Cortex of kidney (tissue), 1 donor: ENCODE data around the gene KBTBD8.

Experiments used
- DNase-seq: peaks from one replicate; lab custom pipeline; 2025; lab: John Stamatoyannopoulos, UW

Gene KBTBD8

DNA sequence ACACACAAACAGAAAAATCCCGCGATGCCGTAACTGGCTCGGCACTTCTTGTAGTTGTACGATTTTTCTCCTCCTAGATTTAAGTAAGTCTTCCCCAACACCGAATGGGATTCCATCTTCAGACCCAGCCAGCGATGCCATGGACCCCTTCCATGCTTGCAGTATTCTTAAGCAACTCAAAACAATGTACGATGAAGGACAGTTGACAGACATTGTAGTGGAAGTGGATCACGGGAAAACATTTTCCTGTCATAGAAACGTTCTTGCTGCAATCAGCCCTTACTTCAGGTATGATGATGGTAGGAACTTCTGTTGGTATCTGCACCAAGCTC lies 763 bp downstream of the KBTBD8 start:
- DNase-seq: no peak

DNA sequence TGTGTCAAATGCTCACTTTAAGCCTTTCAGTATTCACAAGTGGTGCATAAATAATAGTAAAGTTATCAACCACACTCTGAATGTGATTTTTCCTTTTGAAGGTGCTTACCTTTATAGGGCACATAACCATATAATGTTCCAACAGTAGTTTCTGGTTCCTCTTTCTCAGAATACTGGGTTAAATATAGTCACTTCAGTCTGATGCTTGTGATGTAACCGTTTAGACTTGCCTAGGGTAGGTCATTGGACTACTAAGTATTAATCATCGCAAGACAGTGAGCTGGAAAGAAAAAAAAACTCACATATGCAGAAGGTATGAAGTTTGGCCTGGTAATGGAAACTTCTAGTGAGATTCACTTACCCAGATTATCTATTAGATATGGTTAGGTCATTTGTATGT lies 1.9 kb downstream of the KBTBD8 start:
- DNase-seq: no peak

DNA sequence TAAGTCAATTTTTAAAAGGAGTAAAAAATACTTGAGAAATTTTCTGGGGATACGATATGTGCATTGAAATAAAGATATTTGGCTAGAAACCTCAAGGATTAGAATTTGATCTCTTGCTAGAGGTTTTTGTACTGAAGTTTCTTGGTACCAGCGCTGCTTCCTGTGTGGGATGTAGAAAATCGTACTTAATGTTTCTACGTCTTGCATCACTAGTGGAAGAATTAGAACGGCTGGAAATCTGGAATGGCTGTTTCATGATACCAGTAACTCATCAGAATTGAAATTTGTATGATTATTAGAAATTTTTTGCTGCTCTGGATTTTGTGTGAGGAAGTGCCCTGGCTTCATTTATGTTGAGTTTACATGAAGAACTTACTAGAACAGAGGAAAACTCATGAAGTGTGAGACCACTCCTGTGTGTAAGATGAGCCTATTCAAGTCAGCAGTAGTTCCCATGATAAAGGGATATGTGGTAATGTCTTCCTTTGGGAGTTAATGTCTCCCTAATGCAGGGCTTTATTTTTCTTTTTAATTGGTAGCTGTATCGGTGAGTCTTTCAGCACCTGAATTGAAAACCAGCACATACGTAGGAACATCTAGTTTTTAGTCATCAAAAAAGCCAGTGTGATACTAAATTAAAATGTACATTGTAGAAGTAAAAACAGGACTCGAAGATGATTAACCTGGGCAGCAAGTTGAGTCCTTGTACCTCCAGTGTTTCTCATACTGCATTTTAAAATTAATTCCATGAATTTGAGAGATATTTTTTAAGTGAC lies 3.2 kb downstream of the KBTBD8 start:
- no peak for DNase-seq

DNA sequence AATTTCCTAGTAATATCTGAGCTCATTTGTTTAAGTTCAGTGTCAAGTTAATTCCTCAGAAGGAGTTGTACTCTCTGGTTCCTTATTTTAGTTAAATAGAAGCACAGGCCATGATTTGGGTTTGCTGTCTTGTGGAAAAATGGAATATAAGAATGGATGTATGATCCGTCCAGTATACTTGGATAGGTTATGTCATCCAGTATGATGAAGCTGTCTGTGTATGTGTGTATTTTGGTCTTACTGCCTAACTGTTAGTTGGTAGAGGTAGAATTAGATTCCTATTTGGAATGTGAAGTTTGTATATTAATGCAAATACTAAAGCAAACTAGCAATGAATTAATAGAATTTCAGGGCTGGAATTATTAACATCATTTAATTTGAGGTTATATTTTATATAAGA lies 7.9 kb downstream of the KBTBD8 start:
- no peak for DNase-seq

DNA sequence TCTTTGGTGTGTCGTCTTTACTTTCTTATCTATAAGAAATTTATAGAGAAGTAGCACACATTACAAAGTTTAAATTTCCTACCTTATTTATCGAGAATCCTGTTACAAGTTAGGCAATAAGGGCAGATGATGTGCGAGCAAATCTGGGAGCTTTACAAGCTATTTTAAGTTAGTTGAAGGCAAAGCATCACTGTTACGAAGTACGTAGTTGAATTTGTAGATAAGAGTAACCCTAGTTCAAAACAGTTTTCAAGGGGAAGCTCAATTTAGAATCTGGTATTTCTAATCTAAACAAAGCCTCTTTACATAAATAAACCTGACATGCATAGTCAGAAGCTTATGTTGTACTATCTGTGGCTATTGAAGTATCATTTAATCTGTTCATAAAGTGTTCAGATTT lies 8.4 kb downstream of the KBTBD8 start:
- DNase-seq: no peak

DNA sequence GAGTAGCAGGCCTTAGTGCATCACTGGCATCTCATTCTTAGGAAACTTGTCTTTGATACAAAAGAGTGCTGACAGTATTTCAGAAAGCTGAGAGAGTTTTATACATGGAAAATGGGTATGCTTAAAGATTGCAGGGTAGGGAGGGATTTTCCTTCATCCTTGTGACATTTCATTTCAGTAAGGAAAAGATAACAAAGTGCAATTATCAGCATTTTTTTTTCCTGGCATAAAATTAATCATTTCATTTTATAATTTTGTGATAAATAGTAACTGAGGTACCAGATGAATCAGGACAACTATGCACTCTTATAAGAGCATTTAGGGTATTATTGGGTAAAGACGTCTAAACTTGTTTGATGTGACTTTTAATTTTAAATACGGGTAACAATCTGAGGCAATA lies 10.3 kb downstream of the KBTBD8 start:
- DNase-seq: no peak

DNA sequence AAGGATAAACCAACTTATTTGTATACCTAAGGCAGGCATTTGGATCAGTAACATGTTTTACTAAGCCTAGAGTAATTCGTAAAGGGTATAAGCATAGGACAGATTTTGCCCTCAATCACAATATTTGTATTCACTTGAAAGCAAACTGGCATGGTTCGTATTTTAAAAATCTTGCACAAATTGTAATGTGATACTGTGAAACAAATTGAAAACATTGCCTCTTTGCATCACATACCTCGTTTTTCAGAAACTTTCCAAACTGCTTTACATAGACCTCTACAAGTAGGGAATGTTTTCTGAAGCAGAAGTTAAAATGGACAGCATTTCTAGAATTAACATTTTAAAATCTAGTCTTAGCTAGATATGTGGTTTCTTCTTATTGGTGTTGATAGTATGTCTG lies 11.6 kb downstream of the KBTBD8 start:
- no peak for DNase-seq

DNA sequence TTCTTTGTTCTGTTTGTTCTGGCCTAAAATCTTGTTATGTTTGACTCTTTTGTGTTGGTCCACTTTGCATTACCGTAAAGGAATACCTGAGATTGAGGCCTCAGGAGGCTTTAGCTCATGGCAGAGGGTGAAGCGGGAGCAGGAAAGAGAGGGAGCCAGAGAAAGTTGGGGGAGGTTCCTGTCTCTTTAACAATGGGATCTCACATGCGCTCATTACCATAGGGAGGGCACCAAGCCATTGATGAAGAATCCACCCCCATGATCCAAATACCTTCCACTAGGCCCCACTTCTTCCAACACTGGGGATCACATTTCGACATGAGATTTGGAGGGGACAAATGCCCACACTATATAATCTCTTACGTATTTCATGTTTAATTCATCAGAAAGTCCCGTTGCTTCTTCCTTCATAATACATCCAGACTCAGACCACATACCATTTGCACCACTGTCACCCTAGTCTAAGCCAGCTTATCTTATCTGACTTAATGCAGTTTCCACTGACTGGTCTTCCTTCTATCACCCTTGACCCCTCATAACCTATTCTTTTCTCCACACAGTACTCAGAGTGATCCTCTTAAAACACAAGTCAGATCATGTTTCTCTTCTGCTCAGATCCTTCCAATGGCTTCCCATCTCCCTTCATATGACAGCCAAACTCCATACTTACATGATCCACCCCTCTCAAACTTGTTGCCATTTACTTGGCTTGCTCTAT lies 13.5 kb downstream of the KBTBD8 start:
- DNase-seq: no peak

DNA sequence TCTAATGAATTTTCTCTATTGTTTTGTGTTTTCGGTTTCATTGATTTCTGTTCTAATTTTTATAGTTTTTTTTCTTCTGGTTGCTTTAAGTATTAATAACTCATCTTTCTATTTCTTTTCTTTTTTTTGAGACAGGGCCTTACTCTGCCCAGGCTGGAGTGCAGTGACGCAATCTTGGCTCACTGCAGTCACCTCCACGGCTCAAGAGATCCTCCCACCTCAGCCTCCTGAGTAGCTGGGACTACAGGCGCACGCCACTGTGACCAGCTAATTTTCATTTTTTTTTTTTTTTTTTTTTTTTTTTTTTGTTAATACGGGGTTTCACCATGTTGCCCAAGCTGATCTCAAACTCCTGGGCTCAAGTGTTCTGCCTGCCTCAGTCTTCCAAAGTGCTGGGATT lies 14.5 kb downstream of the KBTBD8 start:
- DNase-seq: no peak

DNA sequence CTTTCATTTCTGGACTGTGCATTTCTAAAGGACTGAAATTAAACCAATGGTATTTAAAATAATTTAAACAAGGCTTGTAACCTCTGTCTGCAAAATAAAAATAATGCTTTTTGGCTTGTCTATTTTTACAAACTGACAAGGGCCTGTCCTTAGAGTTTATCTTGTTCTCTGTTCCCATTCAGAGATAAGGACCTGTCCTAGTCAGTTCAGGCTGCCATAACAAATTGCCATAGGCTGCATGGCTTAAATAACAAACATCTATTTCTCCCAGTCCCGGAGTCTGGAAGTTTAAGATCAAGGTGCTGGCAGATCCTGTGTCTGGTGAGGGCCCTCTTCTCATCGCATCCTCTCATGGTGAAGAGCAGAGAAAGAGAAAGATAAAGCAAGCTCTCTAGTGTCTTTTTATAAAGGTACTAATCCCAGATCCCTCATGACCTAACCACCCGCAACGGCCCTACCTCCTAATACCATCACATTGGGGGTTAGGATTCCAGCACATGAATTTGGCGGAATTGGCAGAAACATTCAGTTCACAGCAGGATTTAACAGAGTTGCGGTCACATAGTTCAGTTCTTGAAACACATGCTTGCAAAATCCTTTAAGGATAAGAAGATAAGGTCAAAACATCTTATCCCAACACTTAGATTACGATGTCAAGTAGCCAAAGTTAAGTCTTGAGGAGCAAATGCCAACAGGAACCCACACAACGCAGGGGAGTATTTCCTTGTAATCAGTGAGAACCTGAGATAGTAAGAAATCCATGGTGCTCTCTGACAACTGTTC lies 17.8 kb downstream of the KBTBD8 start:
- DNase-seq: no peak

DNA sequence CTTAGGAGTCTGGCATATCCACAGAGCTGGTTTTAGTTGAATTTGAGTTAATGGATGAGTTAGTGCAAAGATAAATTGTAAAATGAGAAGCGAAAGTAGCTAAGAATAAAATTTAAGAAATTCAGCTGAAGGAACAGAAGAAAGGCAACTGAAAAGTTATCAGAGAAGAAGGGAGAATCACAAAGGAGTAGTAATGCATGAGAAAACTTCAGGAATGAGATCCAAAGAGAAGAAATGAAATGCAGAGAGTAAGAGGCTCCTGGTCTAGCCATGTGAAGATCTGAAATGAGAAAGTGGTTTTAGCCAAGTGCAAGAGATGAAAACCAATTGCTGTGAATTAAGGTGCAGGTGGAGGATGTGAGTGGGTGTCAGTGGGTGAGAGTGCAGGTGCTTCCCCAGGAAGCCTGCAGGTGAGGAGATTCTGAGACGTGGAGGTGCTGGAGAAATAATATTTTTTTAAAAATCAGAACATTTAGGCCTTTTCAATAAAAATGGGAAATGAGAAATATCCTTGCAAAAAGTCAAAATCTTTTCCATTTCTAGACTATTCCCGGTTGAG lies 18.5 kb downstream of the KBTBD8 start:
- DNase-seq: no peak

DNA sequence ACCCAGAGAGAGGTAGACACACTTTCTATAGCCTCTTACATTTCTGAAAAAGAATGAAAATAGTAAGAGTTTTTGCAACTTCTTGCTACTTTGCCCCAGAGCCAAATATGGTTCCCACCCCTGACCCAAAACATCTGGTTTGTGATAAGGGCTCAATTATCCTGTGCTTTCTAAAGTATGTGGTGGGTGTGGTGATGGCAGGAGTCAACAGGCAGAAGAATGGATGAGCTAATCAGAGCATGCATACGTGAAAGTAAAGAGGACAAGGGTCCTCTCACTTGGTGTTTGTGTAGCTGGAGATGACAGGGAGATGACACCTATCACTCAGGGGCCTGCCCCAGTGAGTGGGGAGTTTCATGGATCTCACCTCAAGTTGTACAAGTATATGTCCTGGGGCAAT lies 19.1 kb downstream of the KBTBD8 start:
- no peak for DNase-seq

DNA sequence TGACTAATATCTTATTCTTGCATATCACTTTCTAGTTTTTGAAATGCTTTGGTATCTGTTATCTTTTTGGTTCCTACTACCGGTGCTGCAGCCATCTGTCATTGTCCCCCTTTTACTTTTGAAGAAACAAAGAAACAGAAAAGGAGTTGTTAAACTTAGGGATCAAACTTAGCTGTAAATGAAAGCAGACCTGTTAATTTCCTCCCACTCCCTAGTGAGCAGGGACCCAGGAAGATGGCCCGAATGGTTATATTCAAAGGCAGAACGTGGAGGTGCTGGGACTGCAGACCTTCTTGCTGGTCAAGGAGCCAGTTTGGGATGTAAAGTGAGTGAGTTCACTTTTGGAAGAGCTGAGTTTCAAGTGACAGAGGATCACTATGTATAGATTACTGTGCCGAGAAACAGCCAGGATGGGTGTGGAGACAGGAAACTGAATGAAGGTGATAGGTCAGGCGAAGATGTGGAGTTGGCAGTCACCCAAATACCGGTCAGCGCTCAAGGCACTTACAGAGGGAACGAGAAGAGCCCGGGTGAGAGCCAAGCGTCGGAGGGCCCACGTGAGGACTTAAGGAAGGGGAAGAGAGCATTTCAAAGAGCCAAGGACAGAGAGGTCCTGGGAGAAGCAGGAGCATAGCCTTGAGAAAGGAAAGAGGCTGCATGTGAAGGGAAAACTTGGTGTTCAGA lies 20.1 kb downstream of the KBTBD8 start:
- no peak for DNase-seq

DNA sequence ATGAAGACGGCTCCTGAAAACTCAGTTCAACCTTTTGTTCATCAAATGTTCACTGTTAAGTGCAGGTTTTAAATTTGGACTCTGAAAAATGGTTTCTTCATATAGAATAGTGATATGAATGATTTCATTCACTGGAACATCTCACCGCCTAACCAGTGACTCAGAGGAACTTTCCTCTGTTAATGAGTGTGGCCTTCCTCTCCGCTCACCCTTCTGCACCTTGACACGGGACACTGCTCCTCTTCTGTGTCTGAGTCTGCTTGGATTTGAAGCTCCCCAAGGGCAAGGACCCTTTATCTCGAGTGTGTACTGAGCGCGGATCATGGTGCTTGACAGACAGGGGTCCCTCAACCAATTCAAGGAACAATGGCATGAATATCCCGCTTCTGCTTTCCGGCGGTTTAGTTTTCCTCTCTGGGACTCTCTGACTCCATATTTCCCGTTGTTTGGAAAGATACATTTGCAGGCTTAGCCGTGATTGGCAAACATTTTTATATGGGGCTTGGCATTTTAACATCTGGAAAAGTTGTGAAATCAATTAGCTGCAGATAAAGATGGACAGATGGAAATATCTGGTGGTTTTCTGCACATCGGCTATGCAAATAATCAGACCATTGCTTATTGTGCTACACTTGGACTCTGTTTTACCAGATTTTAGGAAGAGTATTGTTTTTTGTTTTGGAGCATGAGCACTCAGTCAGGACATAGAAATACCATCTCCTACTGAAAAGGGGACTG lies 20.9 kb downstream of the KBTBD8 start:
- DNase-seq: no peak

DNA sequence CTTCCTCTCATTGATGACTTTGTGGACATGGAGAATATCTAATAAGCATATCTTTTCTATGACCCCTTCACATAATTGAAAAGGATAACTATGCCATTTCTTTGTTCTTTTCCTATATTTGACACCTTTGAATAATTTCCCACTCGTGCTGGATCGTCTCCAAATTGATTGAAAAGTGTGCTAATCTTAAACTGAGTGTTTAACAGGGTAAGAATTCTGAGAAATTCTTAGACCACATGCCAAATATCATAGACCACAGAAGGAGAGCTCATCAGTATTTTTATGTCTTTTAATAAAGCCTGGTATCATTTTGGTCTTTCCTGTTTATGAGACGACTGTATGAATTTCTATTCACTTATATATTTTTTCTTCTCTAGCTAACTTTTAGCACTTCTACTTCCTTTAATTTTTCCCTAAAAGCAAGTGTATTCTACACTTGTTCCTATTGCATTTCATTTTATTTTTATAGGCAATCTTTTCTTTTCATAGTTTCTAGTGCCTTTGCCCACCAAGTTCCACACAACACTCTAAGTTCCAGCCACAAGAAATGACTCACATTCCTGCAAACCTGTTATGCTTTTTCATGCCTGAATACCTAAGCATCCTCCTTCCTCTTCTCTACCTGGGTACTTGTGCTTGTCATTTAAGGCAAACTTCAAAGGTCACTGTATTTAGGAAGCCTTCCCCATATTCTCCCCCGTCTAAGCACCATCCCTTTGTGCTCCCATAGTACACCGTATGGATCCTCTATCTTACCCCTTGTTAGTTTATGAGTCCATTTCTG lies 30.1 kb downstream of the KBTBD8 start:
- no peak for DNase-seq

DNA sequence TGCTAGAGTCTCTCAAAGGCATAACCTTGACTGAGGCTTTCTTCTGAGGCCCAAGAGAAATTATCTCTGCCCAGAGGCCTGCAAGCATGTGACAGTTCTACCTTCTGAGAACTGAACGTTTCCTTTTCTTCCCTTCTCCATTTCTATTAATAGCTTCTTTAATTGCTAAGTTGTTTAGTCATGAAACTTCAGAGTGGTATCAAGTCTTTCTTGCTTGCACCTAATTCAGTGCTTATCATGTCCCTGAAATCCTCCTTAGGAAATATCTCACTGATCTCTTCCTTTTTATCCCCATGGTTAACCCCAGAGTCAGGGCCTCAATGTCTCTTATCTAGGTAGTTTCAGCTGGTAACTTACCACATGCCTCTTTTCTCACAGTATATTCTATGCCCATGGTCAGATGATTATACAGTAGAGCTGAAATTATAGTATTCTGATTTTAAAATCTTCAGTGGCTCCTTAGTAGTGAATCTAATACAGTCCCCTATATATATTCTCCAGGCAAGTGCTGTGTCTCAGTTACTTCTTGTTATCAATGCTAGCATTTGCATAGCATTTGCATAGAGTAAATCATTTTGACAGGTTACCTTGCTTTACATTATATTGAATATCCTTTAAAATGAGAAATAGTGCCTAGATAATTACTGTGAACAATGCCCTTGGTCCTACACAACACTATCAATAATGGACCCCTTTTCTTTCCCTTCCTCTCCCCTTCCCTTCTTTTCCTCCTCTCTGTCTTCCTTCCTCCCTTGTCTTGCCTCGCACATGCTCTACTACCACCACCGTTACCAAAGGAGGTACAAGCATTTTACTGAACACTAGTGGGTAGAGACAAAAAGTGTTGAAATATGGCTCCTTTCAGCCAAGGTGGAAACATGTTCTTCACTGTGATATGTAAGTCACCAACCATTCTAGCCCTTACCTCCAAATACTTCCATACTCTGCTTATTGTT lies 33.0 kb downstream of the KBTBD8 start:
- DNase-seq: no peak

DNA sequence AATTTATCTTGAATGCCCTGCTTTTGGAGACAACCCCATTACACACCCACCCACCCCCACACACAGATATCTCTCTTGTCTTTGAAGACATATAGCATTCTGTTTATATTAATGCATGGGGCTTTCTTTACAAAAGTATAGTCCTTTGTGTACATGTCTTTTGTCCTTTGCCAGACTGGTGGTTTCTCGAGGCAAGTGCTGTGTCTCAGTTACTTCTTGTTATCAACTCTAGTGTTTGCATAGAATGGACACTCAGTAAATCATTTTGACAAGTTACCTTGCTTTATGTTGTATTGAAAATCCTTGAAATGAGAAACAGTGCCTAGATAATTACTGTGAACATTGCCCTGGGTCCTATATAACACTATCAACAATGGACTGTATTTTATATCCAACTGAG lies 33.9 kb downstream of the KBTBD8 start:
- no peak for DNase-seq

DNA sequence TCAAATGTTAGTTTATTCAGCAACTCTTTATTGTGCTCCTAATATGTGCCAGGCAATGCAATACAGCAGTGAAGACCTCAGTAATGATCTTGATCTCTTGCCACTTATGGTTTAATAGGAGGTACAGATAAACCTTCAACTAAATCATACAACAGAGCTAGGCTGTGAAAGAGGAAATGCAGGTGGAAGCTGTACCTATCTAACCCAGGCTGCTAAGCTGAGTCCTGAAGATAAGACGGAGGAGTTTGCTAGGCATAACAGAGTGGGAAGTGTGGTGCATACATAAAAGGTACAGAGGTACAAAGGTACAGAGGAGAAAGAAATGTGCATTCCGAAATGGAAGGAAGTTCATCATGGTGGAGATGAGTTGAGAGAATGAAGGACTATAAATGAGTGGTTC lies 35.0 kb downstream of the KBTBD8 start:
- no peak for DNase-seq

DNA sequence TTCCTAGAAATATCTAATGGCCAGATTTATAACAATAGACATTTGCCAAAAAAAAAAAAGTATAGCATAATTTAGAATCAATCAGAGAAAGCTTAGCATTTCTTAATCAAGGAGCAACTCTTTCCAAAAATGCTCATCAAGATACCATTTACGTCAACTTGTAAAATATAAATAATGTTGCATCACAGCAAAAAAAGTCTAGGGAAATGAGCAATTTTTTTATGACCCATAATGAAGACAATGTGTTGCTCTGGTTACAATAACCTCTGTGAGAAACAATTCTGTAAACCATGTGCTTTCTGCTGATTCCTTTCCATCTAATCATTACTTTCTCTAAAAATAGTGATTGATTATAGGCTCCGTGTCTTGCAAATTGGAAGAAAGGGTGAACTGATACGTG lies 36.3 kb downstream of the KBTBD8 start:
- DNase-seq: no peak

DNA sequence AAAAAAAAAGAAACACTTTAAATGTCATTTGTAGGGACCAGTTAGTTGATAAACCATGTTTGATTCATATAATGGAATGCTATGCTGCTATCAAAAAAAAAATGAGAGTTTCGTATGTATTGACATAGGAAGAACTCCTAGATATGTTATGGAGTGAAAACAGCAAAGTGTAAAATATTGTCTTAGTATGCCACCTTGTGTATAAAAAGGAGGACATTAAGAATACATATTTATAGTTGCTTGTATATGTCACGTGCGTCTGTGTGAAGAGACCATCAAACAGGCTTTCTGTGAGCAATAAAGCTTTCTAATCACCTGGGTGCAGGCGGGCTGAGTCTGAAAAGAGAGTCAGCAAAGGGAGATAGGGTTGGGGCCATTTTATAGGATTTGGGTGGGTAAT lies 39.5 kb downstream of the KBTBD8 start:
- no peak for DNase-seq
